ENCODE measurements around the gene SSTR4.

DNA sequence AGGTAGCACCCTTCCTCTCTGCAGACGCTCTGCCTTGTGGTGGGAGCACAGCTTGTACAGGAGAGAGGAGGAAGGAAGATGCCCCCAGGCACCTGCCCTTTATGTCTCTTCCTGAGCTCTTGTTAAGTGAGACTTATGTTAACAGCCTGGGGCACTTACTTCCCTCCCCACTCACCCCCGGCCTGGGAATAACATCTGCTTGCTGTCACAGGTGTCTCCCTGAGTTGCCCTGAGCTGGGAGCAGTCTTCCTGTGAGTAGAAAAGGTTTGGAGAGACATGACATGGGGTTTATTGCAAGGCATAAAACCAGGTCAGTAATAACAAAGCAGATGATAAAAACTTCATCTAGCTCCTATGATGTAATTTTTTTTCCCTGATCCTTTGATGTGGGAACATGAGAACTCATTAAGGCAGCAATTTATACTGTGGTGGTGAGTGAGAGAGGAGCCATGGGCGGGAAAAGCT lies 1.9 kb downstream of the SSTR4 start:
- TF ChIP-seq FOXJ3 (CRISPR knock-in tag; IDR thresholded peaks at IDR 0.05; ENCODE audit: borderline replicate concordance) (no peak), JUN (CRISPR knock-in tag; IDR thresholded peaks at IDR 0.05) (no peak), OVOL2 (CRISPR knock-in tag; IDR thresholded peaks at IDR 0.05; ENCODE audit: borderline replicate concordance) (no peak), ESRRA (CRISPR knock-in tag; IDR thresholded peaks at IDR 0.05; ENCODE audit: borderline replicate concordance) (no peak), NFE2L1 (CRISPR knock-in tag; IDR thresholded peaks at IDR 0.05) (no peak), TP53 (CRISPR knock-in tag; IDR thresholded peaks at IDR 0.05) (no peak), GRHL2 (CRISPR knock-in tag; IDR thresholded peaks at IDR 0.05; ENCODE audit: insufficient replicate concordance, severe bottlenecking) (no peak), CBFB (CRISPR knock-in tag; IDR thresholded peaks at IDR 0.05; ENCODE audit: low read depth) (no peak), TEAD1 (CRISPR knock-in tag; IDR thresholded peaks at IDR 0.05) (no peak), PRRX2 (CRISPR knock-in tag; IDR thresholded peaks at IDR 0.05) (no peak)
- TF ChIP-seq, protein P1, sequence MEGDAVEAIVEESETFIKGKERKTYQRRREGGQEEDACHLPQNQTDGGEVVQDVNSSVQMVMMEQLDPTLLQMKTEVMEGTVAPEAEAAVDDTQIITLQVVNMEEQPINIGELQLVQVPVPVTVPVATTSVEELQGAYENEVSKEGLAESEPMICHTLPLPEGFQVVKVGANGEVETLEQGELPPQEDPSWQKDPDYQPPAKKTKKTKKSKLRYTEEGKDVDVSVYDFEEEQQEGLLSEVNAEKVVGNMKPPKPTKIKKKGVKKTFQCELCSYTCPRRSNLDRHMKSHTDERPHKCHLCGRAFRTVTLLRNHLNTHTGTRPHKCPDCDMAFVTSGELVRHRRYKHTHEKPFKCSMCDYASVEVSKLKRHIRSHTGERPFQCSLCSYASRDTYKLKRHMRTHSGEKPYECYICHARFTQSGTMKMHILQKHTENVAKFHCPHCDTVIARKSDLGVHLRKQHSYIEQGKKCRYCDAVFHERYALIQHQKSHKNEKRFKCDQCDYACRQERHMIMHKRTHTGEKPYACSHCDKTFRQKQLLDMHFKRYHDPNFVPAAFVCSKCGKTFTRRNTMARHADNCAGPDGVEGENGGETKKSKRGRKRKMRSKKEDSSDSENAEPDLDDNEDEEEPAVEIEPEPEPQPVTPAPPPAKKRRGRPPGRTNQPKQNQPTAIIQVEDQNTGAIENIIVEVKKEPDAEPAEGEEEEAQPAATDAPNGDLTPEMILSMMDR (IDR thresholded peaks at IDR 0.05), result no peak
- TF ChIP-seq, protein P2, sequence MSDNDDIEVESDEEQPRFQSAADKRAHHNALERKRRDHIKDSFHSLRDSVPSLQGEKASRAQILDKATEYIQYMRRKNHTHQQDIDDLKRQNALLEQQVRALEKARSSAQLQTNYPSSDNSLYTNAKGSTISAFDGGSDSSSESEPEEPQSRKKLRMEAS (CRISPR knock-in tag; IDR thresholded peaks at IDR 0.05), result no peak
- TF ChIP-seq, protein P3, sequence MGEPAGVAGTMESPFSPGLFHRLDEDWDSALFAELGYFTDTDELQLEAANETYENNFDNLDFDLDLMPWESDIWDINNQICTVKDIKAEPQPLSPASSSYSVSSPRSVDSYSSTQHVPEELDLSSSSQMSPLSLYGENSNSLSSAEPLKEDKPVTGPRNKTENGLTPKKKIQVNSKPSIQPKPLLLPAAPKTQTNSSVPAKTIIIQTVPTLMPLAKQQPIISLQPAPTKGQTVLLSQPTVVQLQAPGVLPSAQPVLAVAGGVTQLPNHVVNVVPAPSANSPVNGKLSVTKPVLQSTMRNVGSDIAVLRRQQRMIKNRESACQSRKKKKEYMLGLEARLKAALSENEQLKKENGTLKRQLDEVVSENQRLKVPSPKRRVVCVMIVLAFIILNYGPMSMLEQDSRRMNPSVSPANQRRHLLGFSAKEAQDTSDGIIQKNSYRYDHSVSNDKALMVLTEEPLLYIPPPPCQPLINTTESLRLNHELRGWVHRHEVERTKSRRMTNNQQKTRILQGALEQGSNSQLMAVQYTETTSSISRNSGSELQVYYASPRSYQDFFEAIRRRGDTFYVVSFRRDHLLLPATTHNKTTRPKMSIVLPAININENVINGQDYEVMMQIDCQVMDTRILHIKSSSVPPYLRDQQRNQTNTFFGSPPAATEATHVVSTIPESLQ (CRISPR knock-in tag; IDR thresholded peaks at IDR 0.05), result no peak

Data from WTC11 (cell line).